Measurements from ENCODE around the gene PRKG1.

DNA sequence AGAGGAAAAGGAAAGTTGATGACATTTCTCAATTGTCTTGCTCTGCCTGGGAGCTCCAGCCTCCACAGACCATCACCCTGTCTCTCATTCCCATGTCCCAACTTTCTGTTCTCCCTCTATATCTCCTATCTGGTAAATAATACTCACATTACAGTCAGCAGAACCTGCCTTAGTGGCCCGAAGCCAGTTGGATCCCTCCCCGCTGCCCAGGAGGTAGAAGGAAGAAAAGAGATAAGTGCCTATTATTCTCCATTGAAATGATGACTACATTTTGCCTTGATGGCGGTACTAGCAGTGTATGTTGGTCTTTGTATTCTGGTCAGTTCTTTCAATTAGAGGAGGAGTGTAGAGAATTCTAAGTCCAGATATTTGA, 533.2 kb downstream of the PRKG1 start:
- TF ChIP-seq, protein P1, sequence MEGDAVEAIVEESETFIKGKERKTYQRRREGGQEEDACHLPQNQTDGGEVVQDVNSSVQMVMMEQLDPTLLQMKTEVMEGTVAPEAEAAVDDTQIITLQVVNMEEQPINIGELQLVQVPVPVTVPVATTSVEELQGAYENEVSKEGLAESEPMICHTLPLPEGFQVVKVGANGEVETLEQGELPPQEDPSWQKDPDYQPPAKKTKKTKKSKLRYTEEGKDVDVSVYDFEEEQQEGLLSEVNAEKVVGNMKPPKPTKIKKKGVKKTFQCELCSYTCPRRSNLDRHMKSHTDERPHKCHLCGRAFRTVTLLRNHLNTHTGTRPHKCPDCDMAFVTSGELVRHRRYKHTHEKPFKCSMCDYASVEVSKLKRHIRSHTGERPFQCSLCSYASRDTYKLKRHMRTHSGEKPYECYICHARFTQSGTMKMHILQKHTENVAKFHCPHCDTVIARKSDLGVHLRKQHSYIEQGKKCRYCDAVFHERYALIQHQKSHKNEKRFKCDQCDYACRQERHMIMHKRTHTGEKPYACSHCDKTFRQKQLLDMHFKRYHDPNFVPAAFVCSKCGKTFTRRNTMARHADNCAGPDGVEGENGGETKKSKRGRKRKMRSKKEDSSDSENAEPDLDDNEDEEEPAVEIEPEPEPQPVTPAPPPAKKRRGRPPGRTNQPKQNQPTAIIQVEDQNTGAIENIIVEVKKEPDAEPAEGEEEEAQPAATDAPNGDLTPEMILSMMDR (IDR thresholded peaks at IDR 0.05), result no peak
- no peak for TF ChIP-seq POLR2A (IDR thresholded peaks at IDR 0.05)
